Endothelial cell of umbilical vein (primary cell): ENCODE measurements around the gene SUGCT.
"Not testable (repeated sequence)": the region's sequence is repeated elsewhere in the genome, so short reads cannot be mapped to it uniquely, and the experiment has no call there.

Experiments used
- EZH2 ChIP-seq: IDR thresholded peaks from 2 replicates; pipeline ENCODE4 v1.6.1; 2012; ENCODE audit warnings: borderline replicate concordance, low read depth, mild to moderate bottlenecking, moderate library complexity, low read length, inconsistent platforms; ENCODE audit not compliant: severe bottlenecking
- MAX ChIP-seq: IDR thresholded peaks from 2 replicates; pipeline ENCODE4 v1.6.1; 2011; ENCODE audit not compliant: insufficient read depth, insufficient read length
- POLR2A ChIP-seq: IDR thresholded peaks from 2 replicates; pipeline ENCODE4 v1.6.1; 2012; ENCODE audit warnings: low read depth, mild to moderate bottlenecking, control low read depth, low read length

- TF ChIP-seq POLR2A, EZH2, MAX: not testable (repeated sequence)
These were observed 16.6 kb upstream of the SUGCT start for GRCh38 chr7:40118201-40118600.
